ENCODE results near the gene PNLIP.

Gene PNLIP

GRCh38 chr10:116615199-116615776 is 69.6 kb downstream of the PNLIP start:
- no peak for DNase-seq (ENCODE audit: low read depth in 2 of 2)
